GDM1 (cell line): Measurements from ENCODE around the gene TMEM144.

Experiments used
- DNase-seq: peaks from one replicate; lab custom pipeline; 2025; lab: John Stamatoyannopoulos, UW

Gene TMEM144

DNA sequence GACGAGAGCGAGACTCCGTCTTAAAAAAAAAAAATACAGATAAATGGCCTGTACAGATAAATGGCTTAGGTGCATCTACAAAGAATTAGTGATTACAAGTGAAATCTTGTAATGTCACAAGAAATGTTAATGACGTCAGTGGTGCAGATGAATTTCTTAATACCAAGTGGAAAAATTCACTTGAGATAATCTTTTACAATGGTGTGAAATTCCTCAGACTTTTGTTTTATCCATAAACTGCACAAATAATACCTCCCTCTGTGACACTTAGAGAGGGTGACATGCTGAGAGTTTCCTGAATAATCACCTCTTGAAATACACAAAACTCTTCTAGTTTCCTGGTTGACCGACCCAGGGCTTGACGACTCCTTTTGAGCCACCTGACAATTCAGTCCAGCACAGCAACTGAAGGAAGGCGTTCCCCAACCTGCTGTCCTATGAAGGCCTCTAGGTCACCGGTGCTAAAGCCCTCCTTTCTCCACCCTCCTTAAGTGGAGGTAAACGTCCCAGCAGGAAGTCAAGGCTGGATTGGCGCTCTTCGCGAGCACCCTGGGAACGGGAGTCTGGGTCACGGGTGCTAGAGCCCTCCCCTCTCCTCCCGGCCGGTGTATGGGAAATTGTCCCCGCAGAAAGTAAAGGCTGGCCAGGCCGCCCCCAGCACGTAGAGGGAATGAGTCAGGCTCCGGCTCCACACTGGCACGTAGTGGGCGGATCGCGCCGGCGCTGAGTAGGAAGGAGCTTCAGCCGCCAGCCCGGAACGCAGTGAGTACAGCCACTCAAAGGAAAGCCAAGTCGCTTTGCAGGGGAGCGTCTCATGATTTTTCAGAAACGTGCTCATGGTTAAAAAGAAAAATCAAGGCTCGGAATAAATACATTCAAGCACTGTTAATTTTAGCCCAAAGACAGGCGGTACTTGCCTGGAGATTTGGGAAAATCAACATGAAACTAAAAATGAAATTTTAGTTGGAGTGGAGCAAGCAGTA lies at the start of gene TMEM144:
TSS of gene TMEM144 (plus strand) at position 662 of the 983 bp plus-strand sequence. CDS start 2,182 bp downstream, outside the sequence.
- peak; percentile 83 for DNase-seq

DNA sequence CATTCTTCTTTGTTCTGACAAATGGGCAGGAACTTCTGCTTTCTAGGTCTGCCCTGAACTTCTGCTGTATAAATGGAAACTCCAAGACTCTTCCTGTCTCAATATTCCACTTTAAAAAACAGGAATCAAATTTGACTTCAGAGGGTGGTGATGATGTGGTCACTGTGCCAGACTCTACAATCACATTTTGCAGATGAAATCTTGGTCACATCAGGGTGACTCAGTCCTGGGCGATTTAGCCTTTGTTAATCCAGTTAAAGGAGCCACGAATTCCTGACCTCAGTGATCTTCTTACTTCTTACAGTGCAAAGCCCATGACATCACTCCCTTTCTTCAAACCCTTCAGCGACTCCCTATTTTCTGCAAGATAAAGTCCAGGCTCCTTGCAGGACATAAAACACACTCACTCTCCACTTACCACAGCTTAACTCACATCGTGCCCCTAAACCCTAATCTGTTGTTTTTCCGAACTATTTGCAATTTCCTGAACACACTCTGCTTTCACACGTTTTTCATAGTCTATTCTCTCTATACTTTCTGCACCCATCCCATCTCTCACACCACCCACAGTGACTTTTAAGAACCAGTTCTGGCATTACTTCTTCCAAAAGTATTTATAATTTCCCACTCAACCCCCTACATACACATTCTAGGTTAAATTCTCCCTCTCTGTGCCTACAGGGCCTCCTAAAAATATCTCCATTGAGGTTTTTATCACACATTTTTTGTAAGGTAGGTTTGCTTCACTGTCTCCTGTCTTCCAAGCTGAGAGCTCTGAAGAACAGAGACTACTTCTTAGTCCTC lies 48.5 kb upstream of the TMEM144 start:
- peak; percentile 52 for DNase-seq

DNA sequence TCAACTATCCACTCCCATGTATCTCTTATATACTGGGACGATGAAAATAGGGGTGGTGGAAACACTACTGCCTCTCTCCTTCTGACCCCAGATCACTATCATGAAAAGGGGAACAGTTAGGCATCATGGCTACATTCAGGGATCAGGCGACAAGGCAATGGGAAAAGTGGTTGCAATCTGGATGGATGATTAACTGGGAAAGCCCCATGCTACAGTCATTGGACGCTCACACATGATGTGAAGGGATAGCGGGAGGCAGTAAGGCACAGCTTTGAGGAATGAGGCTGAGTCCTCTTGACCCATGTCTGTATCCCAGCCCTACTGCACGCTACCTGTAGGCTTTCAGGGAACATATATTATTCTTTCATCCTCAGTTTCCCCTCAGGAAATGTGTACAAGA lies 47.7 kb upstream of the TMEM144 start:
- DNase-seq, result no peak

DNA sequence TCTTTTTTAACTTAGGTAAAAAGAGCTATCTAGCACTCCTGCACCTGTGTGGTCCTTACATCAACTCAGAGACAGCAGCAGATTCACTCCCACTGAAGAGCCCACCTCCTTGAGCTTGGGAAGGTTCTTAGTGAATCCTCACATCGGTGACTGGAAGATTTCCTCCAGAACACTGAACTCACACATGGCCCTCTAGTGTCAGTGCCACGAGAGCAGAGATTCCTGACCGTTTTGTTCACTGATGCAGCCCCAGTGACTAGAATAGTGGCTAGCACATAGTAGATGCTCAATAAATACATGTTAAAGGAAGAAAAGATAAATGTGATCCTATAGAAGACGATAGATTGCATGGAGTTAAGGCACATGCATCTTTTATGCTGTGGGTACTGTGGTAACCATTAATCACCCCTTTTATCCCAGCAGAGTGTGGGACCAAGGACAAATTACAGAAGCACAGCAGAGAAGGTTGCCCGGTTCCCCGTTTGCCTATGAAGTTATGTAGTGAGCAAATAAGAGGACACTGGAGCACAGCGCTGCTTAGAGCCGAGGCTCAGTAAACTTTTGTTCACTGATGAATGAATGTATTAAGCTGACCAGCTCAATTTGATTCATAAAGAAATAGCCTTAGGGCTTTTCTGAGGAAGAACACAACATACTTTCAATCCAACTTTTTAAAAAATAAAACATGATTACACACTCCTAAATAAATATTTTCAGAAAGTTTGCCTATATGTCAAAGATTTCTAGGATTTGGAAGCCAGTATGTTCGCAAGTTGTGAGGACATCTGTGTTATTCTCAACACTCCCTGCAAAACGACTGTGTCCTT lies 46.1 kb upstream of the TMEM144 start:
- DNase-seq, result no peak

DNA sequence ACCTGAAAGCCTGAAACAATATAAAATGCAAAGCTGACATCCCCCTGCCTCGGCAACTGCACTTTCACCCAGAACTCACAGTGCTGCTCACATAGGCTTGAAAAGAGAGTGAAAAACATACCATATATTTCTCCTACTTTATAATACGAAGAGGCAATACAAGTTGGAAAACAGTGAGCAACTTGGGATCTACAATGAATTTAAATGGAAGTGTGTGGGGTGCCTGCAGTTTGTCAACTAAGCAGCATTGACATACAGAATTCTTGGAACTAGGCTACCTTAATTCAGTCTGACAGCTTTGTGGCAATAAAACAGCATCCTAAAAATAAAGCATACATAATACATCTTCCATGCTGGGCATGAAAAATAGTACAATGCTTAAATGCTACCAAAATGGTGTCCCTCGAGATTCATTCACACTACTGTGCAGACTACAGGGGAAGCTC lies 45.5 kb upstream of the TMEM144 start:
- no peak for DNase-seq

DNA sequence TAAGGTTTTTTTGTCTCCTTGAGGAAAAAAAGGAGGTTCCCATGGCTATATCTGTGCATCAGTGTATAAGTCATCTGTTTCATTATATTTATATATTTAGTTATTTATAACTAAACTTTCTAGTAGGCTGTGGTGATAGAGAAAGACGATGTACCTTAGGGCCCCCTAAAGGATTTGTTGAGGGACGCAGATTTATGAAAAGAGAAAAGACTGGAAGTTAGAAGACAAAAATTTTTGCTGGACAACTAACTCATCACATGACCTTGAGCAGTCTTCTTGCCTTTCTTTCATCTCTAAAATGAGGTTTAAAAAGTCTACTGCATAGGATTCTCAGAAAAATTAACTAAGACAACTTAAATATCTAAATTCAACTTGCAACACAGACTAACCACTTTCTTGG lies 43.6 kb upstream of the TMEM144 start:
- no peak for DNase-seq

DNA sequence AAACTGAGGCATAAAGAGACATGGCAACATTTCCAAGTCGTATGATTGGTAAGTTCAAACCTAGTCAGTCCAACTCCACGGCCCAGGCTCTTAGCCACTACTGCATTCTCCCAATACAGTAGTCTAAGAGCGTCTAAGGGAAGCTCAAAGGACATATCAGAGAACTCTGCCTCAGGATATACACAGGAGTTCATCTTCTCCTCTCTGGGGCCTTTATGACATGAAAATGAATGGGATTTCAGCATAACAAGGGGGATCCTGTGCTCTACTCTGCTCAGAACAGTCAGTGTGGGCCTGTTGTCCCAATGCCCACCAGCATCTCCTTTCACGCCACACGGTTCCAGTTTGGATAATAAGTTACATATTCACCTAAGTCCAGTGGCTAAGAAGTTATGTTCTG lies 41.7 kb upstream of the TMEM144 start:
- DNase-seq, result no peak

DNA sequence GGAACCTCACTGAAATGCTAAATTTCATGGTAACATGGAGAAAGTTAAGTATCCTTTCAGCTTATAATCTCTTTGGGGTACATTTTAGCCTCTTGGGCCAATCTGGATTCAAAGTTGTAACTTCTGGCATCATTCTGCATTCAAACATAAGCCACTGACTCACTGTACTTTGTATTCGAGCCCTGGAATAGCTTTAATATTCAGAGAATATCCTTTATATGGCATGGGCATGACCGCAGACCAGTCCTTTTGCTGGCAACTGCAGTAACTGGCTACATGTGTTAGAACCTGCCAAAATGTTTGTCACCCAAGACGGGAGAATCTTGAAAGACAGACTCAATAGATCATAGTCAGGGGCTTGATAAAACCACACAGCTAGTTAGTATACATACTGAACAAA lies 40.8 kb upstream of the TMEM144 start:
- no peak for DNase-seq

DNA sequence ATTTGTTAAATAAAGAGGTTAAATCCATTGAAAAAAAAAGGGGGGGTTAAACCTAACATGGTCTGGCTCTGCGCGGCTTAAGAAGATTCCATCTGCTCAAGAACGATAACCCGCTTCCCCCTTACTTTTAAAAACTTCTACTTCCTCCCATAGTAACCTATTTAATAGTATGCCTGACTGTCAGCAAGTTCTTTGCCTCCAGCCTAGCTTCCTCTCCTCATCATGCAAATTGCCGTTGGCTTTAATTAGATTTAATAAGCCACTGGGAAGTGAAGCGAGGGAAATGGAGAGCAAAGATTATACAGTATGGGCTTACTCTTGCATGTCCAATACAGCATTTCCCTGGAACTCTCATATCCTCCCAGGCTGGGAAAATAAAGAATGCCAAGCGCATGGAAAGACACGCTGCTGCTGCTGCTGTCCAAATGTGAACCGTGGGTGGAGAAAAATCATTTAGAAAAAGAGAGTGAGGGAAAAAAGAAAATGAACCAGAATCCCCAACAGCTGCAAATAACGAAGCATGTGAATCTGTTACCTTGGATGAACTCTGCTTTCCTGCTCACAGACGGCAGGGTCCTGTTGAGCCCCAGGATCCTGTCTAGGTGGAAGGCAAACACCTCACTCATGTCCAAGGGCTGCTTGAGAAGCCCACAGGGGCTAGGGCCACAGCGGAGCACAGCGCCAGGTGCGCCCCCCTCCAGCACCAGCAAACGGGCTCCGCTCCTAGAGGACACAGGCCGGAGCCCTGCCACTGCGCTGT lies 40.2 kb upstream of the TMEM144 start:
- DNase-seq, result peak; percentile 26

DNA sequence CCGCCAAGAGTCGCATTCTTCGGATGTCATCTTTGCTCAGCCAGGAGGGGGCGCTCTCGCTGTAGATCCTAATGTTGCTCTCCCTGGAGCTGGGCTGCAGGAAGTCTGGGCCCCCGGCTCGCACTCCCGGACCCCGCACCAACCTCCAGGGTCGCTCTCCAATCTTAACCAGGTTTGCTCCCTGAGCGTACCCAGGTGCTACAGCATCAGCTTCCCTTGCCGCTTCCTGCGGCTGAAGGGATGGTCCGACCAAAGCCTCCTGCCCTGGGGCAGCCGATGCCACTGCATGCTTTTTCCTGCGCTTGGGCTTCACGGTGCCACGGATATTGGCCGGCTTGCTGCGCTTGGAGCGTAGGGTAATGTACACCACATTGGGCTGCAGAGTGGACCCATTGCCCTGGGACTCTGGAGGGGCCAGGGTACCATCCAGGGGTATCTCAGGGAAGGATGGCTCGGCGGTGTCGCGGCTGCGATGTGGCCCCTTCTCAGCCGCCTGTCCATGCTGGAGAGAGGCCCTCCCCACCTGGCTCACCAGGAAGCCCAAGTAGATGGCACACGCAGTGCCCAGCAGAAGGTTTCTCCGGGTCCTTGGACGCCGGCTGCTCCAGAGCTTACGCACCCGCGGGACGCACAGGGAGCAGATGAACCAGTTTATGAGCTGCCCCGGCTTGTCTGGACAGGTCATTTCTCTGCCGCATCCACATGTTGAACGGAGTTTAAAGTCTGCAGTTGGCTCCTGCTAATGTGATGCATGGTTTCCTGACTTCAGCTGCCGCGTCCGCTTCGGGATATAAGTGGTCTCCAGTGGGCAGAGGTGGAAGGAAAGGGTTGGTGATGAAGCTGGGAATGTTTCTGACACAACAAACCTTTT lies 39.4 kb upstream of the TMEM144 start:
- DNase-seq, result peak; percentile 67

DNA sequence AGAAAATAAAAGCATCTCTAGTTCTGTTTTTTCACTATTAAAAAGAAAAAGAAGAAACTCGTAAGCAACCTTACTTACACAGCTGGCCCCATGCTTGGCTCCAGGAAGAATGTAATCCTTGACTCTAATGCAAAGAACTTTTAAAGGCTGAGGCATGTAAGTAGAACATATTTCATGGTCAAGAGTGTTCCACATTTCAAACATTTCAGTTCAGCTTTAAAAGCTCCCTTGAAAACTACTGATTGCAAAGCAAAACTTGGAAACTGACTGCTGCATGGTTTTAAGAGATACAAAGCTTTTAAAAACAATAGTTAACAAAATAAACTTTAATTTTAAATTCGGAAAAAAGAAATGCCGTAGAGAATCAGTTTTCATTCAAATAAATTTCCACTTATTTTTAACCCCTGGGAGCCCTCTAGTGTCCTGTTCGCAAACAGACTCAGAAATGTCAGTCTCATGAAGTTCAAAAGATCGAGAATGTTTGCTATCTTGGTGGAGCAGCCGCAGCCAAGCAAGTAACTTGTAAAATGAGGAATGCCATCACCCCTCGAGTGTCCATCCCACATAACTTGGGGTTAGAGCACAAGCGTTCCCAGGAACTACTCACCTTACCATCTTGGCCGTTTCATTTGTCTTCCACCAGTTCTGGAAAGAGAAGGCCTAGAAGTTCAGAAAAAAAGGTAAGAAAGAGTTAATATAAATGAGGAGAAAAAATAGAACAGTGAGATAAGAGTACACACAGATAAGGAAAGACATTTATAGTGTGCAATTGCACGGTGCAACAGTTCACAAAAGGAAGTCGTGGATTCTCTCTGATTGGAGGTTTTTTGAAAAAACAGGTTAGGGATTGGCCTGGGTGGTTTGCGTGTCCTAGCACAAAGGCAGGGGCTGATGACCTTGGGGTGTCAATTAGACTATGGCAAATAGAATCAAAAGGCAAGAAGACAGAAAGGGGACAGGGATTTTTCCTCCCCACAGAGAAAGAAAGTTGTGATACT lies 37.7 kb upstream of the TMEM144 start, which contains the start of gene GASK1B:
TSS of gene GASK1B (minus strand) at position 765 of the 998 bp plus-strand sequence. CDS start 1,650 bp downstream, outside the sequence.
- peak; percentile 16 for DNase-seq

DNA sequence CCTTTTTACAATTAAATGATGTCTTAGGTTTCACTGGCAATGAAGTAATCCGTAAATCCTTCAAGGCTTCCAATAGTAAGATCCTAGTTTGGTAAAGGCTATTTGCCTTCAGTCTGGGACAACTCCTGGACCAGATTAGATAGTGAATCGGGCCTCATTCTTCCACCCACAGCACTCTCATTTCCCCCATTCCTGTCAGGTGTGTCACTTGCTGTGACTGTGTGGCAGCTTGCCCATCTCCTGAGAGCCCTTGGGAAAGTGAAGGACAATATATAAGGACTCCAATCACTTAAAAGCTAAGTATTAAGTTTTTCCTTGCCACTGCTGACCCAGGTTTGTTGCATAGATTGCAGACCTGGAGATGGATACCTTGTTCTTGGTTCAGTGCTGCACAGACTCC lies 34.2 kb upstream of the TMEM144 start:
- no peak for DNase-seq

DNA sequence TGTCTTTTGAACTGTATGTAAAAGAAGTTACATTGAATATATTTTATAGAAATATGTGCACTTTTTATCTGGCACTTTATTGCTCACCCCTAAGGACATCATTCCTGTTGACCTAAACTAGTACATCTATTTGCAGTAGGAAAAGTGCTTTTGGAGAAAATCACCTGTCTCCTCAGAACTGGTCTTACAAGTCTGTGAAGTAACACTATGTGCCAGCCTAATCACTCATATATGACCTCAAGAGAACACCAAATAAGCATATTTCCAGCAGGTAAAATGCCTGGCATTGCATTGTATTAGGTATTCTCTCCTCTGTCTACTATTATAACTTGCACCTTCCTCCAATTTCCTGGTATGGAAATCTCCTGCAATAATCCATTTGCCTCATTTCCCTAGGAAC lies 33.5 kb upstream of the TMEM144 start:
- no peak for DNase-seq

DNA sequence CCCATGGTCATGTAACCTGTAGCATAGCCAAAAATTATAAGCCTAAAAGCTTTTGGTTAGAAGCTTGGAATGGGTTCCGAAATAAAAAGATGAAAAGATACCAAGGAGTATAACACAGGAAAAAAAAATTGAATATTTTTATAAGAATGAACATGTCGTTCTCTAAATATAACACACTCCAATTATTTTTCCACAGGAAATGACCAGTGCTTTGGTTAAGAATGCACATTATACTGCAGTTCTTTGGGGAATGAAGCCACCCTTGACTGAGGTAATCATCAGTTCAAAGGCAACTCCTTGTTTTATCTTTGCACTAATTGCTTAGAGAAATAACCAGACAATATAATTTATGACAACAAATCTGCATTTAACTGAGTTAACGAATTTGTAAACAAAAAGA lies 30.8 kb upstream of the TMEM144 start:
- DNase-seq, result no peak

DNA sequence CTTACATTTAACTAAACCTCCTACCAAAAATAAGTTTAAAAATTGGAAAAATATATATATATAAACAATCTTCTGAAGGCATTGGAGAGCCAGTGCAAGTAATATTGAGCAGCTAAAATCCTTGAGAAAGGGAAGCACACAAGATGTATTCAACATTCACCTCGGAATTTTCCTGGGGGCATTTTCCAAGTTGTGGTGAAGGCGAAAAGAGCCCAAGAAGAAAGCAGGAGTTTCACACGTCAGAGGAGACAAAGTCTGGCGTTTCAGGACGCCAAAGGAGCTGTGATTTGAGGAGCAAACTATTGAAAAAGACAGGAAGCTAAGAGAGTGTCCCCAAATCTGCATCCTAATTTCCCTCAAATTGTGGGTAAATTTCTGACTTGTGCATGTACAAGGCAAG lies 28.4 kb upstream of the TMEM144 start:
- DNase-seq, result no peak

DNA sequence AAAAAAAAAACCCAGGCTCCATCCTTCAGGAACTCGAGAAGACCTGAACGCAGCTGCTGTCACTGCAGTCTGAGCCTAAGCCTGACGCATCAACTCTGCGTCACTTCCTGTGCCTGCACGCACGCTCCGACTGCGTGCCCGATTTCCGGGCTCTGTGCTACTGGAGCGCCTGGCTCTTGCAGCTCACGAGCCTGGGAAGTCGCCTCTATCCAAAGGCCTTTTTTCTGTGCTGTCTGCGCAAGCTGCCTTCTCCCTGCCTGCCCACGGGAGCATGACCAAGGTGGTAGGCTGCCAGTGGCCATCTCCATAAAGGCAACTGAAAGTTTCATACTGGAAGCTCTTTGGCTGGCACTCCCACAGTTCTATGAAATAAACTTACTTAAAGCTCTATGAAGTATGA lies 27.6 kb upstream of the TMEM144 start:
- DNase-seq, result no peak

DNA sequence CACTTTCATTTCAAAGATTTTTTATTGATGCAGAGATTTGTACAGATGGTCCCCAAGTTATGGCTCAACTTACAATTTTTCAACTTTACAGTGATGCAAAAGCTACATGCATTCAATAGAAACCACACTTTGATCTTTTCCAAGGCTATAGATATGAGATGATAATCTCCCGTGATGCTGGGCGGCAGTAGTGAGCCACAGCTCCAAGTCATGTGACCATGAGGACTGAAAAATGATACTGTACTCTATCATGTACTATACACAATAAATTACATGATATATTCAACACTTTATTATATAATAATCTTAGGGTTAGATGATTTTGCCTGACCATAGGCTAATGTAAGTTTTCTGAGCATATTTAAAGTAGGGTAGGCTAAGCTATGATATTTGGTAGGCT lies 23.5 kb upstream of the TMEM144 start:
- DNase-seq, result no peak

DNA sequence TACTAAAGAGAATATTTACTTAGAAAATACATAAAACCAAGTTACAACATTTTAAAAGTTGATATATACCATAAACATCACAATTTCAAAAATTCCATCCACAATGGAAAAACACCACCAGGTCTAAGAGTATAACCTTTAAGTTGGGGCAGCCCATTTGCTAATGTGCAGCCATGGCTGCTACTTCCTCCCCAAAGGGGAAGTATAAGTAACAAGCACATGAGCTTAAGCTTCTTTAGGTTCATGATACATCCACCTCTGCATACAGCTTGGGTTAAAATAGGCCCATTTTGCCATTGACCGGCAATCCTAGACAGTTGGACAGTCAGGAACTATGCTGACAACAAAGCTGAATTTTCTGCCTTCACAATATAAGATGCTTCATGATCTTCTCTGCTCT lies 20.9 kb upstream of the TMEM144 start:
- no peak for DNase-seq

DNA sequence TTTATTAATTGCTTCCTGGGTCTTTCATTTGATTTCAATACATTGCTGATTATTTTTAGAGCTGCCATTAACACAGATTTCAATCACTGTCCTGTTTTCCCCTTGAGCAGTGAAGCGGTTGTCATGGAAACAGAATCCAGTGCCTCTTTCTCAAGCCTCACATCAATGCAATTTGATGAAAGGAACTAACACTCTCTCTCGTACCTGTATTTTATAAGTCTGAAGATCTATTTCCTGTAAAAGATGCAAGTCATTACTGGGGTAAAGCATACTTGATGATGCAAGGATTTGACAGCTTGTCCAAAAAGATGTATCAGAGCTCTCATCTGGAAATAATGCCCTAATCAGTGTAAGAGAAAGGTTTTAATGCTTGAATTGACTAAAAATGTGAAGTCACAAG lies 19.6 kb upstream of the TMEM144 start:
- DNase-seq, result no peak
